B cell (primary cell): ENCODE measurements around the gene AFG1L. TPM values are rescaled to one million over a fixed set of nuclear protein-coding genes. Genes with fewer than 3 reads are reported as not detected.

Experiments used
- ATAC-seq: fragments of 200-7000 bp; cut with Tn5 transposase; one replicate; pipeline ENCODE4 v1.10.0; 2021; ENCODE audit warnings: low read depth, mild to moderate bottlenecking, moderate number of reproducible peaks, moderate library complexity
- CTCF ChIA-PET: fragments of 350-600 bp; sonication (Branson Sonifier 250); formaldehyde crosslinking; loops from one replicate; lab custom pipeline; 2021; ENCODE audit warnings: antibody characterized with exemption, inconsistent platforms; lab: Charles Lee
- POLR2A ChIA-PET: fragments of 350-600 bp; sonication (Branson Sonifier 250); formaldehyde crosslinking; loops from one replicate; lab custom pipeline; 2021; ENCODE audit warnings: antibody characterized with exemption; lab: Charles Lee
- DNase-seq: peaks from one replicate; pipeline ENCODE4 v3.0.0; 2013
- H2AFZ ChIP-seq: 2 replicates; pipeline ENCODE4 v1.6.1; 2012; ENCODE audit warnings: mild to moderate bottlenecking, low read depth, low read length; ENCODE audit not compliant: insufficient read depth, poor library complexity, severe bottlenecking
- H3K27ac ChIP-seq, 2 donors: 1 replicate in 1 of 2; 2 replicates in 1 of 2; pipeline ENCODE4 v1.5.1; 2012 to 2013; ENCODE audit warnings: low read length in 2 of 2, mild to moderate bottlenecking in 2 of 2, moderate library complexity in 1 of 2
- H3K27me3 ChIP-seq, 4 experiments: fragments of 200-600 bp in 1 of 4; sonication (generic) in 1 of 4; replicated peaks in 1 of 4; 1 replicate in 2 of 4; 2 replicates in 2 of 4; pipeline versions ENCODE4 v1.6.1 to v1.7.0; 2013 to 2016; ENCODE audit warnings: low read length in 3 of 4, mild to moderate bottlenecking in 2 of 4, mixed read lengths in 1 of 4, moderate library complexity in 1 of 4; ENCODE audit not compliant: insufficient read depth in 4 of 4, control insufficient read depth in 3 of 4; ENCODE audit errors: control extremely low read depth in 1 of 4
- H3K36me3 ChIP-seq, 2 experiments: replicated peaks in 1 of 2; 1 replicate in 1 of 2; 2 replicates in 1 of 2; pipeline versions ENCODE4 v1.6.1 to v1.7.1; 2013; ENCODE audit warnings: low read length in 1 of 2; ENCODE audit not compliant: insufficient read depth in 2 of 2, control insufficient read depth in 1 of 2; ENCODE audit errors: control extremely low read depth in 1 of 2, extremely low read depth in 1 of 2
- H3K4me1 ChIP-seq, 2 donors: fragments of 200-600 bp in 1 of 2; sonication (generic) in 1 of 2; 1 replicate in 1 of 2; 2 replicates in 1 of 2; pipeline versions ENCODE4 v1.5.1 to v1.6.1; 2013 to 2017; ENCODE audit warnings: low read length in 2 of 2; ENCODE audit not compliant: control insufficient read depth in 2 of 2, insufficient read depth in 2 of 2
- H3K4me2 ChIP-seq: replicated peaks from 2 replicates; pipeline ENCODE3; 2012; ENCODE audit warnings: mild to moderate bottlenecking, low read depth, low read length; ENCODE audit not compliant: poor library complexity, severe bottlenecking
- H3K4me3 ChIP-seq, 5 experiments: fragments of 200-600 bp in 1 of 5; sonication (generic) in 1 of 5; 1 replicate in 3 of 5; 2 replicates in 2 of 5; pipeline versions ENCODE4 v1.5.1 to v1.7.0; 2011 to 2016; ENCODE audit warnings: low read length in 4 of 5, mild to moderate bottlenecking in 4 of 5, low read depth in 2 of 5, control low read depth in 1 of 5, moderate library complexity in 1 of 5; ENCODE audit not compliant: insufficient read depth in 1 of 5; ENCODE audit errors: control extremely low read depth in 1 of 5, extremely low read depth in 1 of 5
- H3K79me2 ChIP-seq: fragments of 200-600 bp; sonication (generic); one replicate; pipeline ENCODE4 v1.6.0; 2016; ENCODE audit warnings: low read length; ENCODE audit not compliant: control insufficient read depth, insufficient read depth
- H3K9ac ChIP-seq: fragments of 200-600 bp; sonication (generic); 2 replicates; pipeline ENCODE4 v1.6.1; 2017; ENCODE audit warnings: mild to moderate bottlenecking, low read length, moderate library complexity
- H3K9me3 ChIP-seq, 3 donors: one replicate each; pipeline versions ENCODE4 v1.6.1 to v1.7.1; 2013; ENCODE audit warnings: low read length in 2 of 3; ENCODE audit not compliant: control insufficient read depth in 2 of 3, insufficient read depth in 1 of 3; ENCODE audit errors: control extremely low read depth in 1 of 3
- H4K20me1 ChIP-seq: 2 replicates; pipeline ENCODE4 v1.6.0; 2012; ENCODE audit warnings: mild to moderate bottlenecking, low read length; ENCODE audit not compliant: insufficient read depth, control insufficient read depth, poor library complexity, severe bottlenecking
- H3K27ac Mint-ChIP-seq: one replicate; pipeline ENCODE4 v1.8.0; 2021; ENCODE audit warnings: mixed read lengths
- H3K27me3 Mint-ChIP-seq: one replicate; pipeline ENCODE4 v1.8.0; 2021; ENCODE audit warnings: mixed read lengths
- H3K4me1 Mint-ChIP-seq: one replicate; pipeline ENCODE4 v1.8.0; 2021; ENCODE audit warnings: mixed read lengths
- H3K4me3 Mint-ChIP-seq: one replicate; pipeline ENCODE4 v1.8.0; 2021; ENCODE audit warnings: mixed read lengths
- H3K9me3 Mint-ChIP-seq: one replicate; pipeline ENCODE4 v1.8.0; 2022; ENCODE audit warnings: mixed read lengths; ENCODE audit not compliant: insufficient read depth
- EZH2 ChIP-seq: IDR thresholded peaks from 2 replicates; pipeline ENCODE4 v1.6.1; 2012; ENCODE audit warnings: borderline replicate concordance, low read depth, mild to moderate bottlenecking, moderate library complexity, low read length; ENCODE audit not compliant: insufficient read depth, poor library complexity, severe bottlenecking
- WGBS: methylation state at CpG from one replicate; pipeline ENCODE4 v1.1.5; 2013; ENCODE audit warnings: missing lambda C conversion rate; ENCODE audit not compliant: insufficient coverage; 5-methylcytosine and 5-hydroxymethylcytosine counted together
- intact Hi-C: fragments of 100-400 bp; cut with micrococcal nuclease; formaldehyde crosslinking; loops from one replicate; pipeline ENCODE4 v1.10.0; 2022
- polyA plus RNA-seq: library from polyadenylated mRNA; depleted of rRNA; stranded (reverse); fragments of >200 nt; gene quantifications from 2 replicates; pipeline ENCODE4 v1.2.3, GENCODE V29; 2012
- total RNA-seq, 2 donors: library from RNA; stranded (reverse); fragments of 120-200 nt in 1 of 2; gene quantifications; 1 replicate in 1 of 2; 2 replicates in 1 of 2; pipeline versions ENCODE4 v1.2.3 to v1.2.4, GENCODE V29; 2013 to 2022
- TF ChIP-seq, protein P1 (sequence below): fragments of 200-600 bp; IDR thresholded peaks from one replicate; pipeline ENCODE4 v1.8.0; 2022; ENCODE audit warnings: antibody characterized with exemption, mild to moderate bottlenecking

Gene AFG1L
- total and polyA plus RNA-seq, 2 donors (not counting 1 experiment from before 2014, with no cell fraction given) = 1.8 to 14.2 TPM

DNA sequence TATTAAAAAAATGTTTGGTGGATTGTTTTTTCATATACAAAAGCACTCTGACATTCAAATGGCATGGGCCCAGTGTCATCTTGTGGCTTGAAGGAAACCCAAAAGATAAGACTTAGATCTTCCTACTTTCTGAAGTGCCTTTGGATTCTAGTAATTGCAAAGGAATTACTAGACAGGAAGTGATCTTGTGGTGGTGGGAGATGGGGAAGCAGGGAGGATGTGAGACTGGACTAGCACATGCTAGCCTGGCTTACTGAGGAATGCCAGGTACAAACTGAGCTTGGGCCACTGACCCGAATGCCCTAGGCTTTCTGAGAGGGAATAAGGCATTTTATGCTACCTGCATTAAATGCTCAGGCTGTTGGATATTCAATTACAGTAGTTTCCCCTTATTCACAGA, 59.0 kb downstream of the AFG1L start:
- Histone ChIP-seq H3K9ac (no peak overlapping the region), H4K20me1 (no peaks in the 10 kb centered on the region), H3K27ac (no peak overlapping the region), H3K79me2 (no peaks in the 10 kb centered on the region), H2AFZ (no peak overlapping the region), H3K9me3 (no peaks in the 10 kb centered on the region), H3K4me1 (peaks cover 9 to 19% of the 10 kb centered on the region in 2 donors), H3K4me3 (no peak overlapping the region), H3K36me3 (no peaks in the 10 kb centered on the region), H3K4me2 (no peak overlapping the region), H3K27me3 (no peaks in the 10 kb centered on the region)
- TF ChIP-seq, protein P1, sequence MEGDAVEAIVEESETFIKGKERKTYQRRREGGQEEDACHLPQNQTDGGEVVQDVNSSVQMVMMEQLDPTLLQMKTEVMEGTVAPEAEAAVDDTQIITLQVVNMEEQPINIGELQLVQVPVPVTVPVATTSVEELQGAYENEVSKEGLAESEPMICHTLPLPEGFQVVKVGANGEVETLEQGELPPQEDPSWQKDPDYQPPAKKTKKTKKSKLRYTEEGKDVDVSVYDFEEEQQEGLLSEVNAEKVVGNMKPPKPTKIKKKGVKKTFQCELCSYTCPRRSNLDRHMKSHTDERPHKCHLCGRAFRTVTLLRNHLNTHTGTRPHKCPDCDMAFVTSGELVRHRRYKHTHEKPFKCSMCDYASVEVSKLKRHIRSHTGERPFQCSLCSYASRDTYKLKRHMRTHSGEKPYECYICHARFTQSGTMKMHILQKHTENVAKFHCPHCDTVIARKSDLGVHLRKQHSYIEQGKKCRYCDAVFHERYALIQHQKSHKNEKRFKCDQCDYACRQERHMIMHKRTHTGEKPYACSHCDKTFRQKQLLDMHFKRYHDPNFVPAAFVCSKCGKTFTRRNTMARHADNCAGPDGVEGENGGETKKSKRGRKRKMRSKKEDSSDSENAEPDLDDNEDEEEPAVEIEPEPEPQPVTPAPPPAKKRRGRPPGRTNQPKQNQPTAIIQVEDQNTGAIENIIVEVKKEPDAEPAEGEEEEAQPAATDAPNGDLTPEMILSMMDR = no peak
- no peak for TF ChIP-seq EZH2
- no peaks in the 10 kb centered on the region for H3K27me3 Mint-ChIP-seq
- H3K27ac Mint-ChIP-seq = no peak overlapping the region
- H3K4me1 Mint-ChIP-seq = peaks cover 8% of the 10 kb centered on the region
- ChIA-PET CTCF (no interaction called here), POLR2A (no interaction called here)
- H3K9me3 Mint-ChIP-seq = no peaks in the 10 kb centered on the region
- DNase-seq (no peak), ATAC-seq (no peak)
- intact Hi-C loops = no loop called here
- 100% methylated on average over 1 of the region's 1 CpG for WGBS
- H3K4me3 Mint-ChIP-seq = no peak overlapping the region

DNA sequence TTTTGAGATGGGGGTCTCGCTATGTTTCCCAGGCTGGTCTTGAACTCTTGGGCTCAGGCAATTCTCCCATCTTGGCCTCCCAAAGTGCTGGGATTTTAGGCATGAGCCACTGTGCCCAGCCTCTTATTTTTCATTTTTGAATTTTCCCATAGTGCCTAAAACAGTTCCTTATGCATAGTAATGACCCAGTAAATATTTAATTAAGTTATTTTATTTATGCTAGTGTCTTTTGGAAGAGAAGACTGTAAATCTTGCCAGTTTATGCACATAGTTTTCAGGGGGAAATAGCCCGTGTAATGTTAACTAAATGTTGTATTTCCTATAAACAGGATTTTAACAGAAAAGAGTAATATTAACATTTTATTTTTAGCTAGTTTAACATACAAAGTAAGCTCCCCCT, 60.3 kb downstream of the AFG1L start:
- no peak overlapping the region for H3K9ac ChIP-seq
- H3K4me1 ChIP-seq = peaks cover 0 to 7% of the 10 kb centered on the region in 2 donors
- no peaks in the 10 kb centered on the region for H3K9me3 Mint-ChIP-seq
- H3K4me2 ChIP-seq = no peak overlapping the region
- no peaks in the 10 kb centered on the region for H3K27me3 Mint-ChIP-seq
- no peaks in the 10 kb centered on the region for H4K20me1 ChIP-seq
- no peak overlapping the region for H3K27ac ChIP-seq
- POLR2A ChIA-PET = interaction anchor here (0.7 kb wide), 1 partner anchor 10 kb away, joined by 4 read pairs; no protein-coding TSS in a partner anchor
- no peak for ATAC-seq
- DNase-seq = no peak
- no peak for TF ChIP-seq EZH2
- TF ChIP-seq, protein P1 = no peak
- no peak overlapping the region for H3K27ac Mint-ChIP-seq
- H3K9me3 ChIP-seq = no peaks in the 10 kb centered on the region
- no peaks in the 10 kb centered on the region for H3K79me2 ChIP-seq
- peaks cover 5% of the 10 kb centered on the region for H3K4me1 Mint-ChIP-seq
- H3K36me3 ChIP-seq = no peaks in the 10 kb centered on the region
- CTCF ChIA-PET = interaction anchor here (1.1 kb wide), 1 partner anchor 13 kb away, joined by 3 read pairs; no protein-coding TSS in a partner anchor
- H3K4me3 Mint-ChIP-seq = no peak overlapping the region
- intact Hi-C loops = no loop called here
- no CpG with 5 or more reads among the region's 2 CpGs for WGBS
- no peaks in the 10 kb centered on the region for H3K27me3 ChIP-seq
- H2AFZ ChIP-seq = no peak overlapping the region
- H3K4me3 ChIP-seq = no peak overlapping the region
